HG02571 (cell line): ENCODE results near the gene RIBC2.
"Not testable (repeated sequence)": the region's sequence is repeated elsewhere in the genome, so short reads cannot be mapped to it uniquely, and the experiment has no call there.

Experiments
- ATAC-seq: cut with Tn5 transposase; IDR thresholded peaks from one replicate; pipeline ENCODE4 v1.9.1; 2021; ENCODE audit warnings: mild to moderate bottlenecking, moderate library complexity; ENCODE audit not compliant: unreplicated experiment

Gene RIBC2

DNA sequence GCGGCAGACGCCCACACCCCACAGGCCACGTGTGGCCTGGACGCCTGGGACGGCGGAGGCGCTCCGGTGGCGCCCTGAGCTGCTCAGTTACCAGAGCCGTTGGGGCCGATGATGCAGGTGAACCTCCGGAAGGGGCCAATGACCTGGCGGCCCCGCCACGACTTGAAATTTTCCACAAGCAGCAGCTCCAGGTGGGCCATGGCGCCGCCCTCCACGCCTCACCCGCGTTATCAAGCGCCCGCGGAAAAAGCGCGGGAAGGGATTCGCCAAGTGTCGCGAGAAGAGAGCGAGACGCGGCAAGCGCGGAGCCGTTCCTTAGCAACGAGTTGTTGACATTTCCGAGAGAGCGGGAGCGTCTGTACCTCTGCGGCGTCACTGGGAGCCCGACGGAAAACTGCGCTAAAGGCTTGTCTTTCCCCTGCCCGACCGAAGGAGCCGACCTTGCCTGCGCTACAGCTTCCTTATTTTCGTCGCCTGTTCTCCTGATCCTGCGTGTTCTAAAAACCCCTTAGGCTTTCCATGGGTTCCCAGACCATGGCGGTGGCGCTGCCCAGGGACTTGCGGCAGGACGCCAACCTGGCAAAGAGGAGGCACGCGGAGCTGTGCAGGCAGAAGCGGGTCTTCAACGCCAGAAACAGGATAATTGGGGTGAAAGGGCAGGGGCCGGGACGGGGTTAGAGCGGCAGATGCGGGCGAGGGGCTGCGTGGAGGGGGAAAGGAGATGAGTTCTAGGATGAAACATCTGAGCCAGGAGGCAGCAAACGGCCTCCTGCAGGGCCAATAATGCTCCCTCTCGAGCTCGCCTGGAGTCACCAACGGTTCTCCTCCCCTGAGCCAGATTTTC lies at the start of gene RIBC2, which contains the start of gene SMC1B:
TSS of gene RIBC2 (plus strand) at position 326 of the 844 bp plus-strand sequence. CDS start at position 520, 194 bp downstream.
TSS of gene SMC1B (minus strand) at position 232 of the 844 bp plus-strand sequence. CDS start at position 200, 32 bp downstream.
- no peak for ATAC-seq

GRCh38 chr22:45366713-45367112 lies 46.8 kb upstream of the RIBC2 start:
- ATAC-seq = no peak

- ATAC-seq = not testable (repeated sequence)
Measured at GRCh38 chr22:45373592-45373991, 39.9 kb upstream of the RIBC2 start.

DNA sequence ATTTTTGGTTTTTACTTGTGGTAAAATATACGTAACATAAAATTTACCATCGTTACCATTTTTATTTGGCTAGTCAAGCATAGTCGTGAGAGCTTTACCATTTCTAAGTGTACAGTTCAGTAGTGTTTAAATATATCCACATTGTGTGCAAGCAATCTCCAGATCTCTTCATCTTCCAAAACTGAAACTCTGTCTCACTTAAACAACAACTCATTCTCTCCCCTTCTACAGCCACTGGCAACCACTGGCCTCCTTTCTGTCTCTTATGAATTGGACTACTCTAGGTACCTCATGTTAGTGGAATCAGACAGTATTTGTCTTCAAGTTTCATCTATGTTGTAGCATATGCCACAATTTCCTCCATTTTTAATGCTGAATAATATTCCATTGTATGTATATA lies 37.5 kb upstream of the RIBC2 start:
- no peak for ATAC-seq

- no peak for ATAC-seq
Measured at GRCh38 chr22:45376703-45377102, 36.8 kb upstream of the RIBC2 start.

GRCh38 chr22:45381348-45381747 lies 32.1 kb upstream of the RIBC2 start:
- no peak for ATAC-seq

DNA sequence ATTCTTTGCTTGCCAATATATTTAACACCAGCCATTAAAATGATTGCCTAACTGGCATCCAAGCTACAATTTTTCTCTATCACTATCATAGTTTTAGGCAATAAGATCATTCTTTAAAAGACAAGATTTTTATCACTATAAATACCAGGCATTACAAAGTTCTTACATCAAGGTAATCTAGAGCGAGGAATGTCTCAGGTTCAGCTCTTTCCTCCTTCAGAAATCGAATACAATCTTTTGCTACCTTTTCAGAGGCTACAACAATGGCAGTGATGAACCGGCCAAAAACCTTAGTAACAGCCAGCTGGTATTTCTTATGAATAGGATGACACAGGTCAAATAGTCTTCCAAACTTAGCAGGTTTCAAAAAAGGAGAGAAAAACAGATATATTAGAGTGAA lies 23.9 kb upstream of the RIBC2 start:
- no peak for ATAC-seq

DNA sequence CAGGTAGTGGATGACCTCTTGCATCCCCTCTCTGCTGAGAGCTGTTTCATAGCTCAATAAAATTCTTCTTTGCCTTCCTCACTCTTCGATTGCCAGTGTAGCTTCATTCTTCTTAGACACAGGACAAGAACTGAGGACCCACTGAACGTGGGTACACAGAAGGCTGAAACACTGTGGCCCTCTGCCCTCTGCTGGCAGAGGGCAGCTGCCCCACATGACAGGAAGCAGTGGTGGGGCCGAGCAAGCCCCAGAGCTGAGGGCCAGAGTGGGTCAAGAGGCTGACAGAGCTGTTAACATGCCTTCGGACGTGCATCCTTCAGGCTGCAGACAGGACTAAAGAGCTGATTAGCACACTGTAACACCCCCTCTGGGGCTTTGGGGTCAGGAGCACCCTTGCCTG lies 15.7 kb upstream of the RIBC2 start:
- ATAC-seq = no peak

- no peak for ATAC-seq
Measured at GRCh38 chr22:45398214-45398613, 15.3 kb upstream of the RIBC2 start.

DNA sequence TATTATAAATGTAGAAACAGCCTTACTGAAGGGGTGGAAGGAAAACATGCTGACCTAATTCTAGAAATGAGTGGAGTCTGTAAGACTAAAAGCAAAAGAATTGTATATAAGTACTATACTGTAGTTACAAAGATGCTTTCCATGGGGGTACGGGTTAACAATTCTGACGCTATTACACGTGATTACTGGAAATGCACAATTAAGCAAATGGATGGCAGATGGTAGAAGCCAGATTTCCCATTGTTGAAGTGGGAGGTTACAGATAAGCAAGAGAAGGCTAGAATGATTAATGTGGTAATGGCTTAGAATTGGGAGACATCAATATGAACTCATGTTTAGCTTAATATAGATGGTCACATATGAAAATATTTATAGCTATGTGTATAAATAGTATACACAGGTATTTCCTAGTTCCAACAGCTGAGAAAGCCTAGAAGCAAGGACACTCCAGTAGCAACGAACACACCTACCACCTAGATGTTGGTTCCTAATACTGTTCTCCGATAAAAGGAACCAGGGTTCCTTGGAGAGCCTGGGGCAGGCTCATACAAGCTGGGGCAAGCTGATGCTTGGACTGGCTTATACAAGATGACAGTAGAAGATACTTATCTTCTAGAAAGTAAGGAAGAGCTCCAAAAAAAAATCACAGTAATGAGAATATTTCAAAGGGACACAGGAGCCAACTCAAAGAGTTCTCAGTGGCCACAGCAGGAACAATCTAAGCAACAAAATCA lies 13.6 kb upstream of the RIBC2 start:
- ATAC-seq = no peak

DNA sequence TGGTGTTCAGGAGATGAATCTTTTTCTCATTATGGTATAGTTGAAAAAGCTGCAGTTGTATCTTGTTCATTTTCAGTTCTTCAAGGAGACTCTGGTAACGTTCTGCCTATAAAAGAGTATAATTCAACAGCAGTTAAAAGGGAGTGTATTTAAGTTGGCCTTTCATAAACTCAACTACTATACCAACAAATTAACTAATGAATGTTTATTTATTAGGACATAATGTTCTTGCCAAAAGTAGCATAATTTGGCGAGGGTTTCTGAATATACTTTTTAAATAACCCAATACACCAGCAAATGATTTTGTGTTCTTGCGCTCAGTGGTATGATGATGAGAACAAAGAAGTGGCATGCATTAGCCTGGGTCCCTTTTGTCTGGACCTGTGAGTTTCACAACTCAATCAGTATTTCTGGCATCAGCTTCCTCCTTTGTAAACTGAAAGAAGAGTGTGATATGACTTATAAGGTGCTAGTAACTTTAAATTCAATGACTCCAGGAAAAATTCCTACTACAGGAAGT lies 11.0 kb upstream of the RIBC2 start:
- ATAC-seq = no peak

- no peak for ATAC-seq
Measured at GRCh38 chr22:45407793-45408192, 5.7 kb upstream of the RIBC2 start.

- no peak for ATAC-seq
Measured at GRCh38 chr22:45413013-45413367, 503 bp upstream of the RIBC2 start.

GRCh38 chr22:45418056-45418769 lies 4.7 kb downstream of the RIBC2 start:
- no peak for ATAC-seq

DNA sequence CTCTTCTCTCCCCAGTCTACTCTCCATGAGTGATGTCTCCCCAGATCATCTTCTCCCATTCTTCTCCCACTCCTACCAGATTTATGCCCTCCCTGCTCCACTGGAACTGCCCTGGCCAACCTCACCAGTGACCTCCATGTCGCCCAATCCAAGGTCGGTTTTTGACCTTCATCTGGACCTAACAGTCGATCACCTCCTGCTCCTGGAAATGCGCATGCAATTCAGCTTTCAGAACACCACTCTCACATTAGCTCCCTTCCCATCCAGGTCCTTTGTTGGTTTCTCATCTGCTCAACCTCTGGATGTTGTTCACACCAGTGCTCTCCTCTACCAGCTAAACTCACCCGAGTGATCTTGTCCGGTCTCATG lies 5.3 kb downstream of the RIBC2 start:
- ATAC-seq = no peak

DNA sequence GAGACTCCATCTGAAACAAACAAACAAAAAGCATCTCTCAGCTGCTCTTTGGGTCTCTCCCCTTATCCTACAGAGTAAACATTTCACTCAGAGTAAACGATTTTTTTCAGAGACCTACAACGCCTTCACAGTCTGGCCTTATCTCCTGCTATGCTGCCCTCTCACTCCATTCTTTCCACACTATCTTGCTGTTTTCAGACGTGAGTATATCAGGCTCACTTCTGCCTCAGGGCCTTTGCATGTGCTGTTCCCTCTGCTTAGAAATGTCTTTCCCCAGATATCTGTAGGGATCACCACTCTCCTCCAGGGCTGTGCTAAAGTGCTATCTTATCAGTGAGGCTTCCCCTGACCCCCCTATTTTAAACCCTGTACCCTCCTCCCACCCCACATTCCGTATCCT lies 6.5 kb downstream of the RIBC2 start:
- no peak for ATAC-seq

GRCh38 chr22:45420539-45420938 lies 7.0 kb downstream of the RIBC2 start:
- ATAC-seq = no peak

- no peak for ATAC-seq
Measured at GRCh38 chr22:45421349-45422055, 8.0 kb downstream of the RIBC2 start.

DNA sequence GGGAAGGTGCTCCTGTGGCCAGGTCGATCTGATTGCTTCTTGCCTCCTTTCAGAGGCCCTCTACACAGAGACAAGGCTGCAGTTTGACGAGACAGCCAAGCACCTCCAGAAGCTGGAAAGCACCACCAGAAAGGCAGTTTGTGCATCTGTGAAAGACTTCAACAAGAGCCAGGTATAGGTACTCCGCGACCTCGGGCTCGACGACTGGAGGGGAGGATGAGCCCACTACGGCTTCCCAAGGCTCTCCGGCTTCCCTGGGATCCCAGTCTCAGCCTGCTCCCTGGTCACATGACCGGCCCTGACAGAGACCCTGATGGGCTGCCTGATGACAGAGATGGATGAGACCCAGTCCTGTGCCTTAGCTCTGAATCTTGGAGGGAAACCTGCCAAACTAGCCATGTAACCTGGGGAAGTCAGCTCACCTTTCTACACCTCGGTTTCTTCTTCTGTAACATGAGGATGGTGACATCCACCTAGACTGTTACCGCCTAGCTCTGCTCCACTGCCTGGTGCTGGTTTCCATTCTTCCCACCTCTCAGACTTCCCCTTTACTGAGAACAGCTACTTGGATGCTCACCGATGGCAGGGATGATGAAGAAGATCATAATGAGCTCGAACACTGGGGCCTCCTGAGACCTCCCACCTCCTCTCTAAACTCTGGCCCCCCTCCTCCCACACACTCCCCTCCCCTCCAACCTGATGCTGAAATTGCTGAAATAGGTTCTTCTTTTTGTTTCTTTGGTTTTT lies 8.9 kb downstream of the RIBC2 start:
- no peak for ATAC-seq

- ATAC-seq = no peak
Measured at GRCh38 chr22:45423524-45423923, 10.0 kb downstream of the RIBC2 start.
